ENCODE measurements around the gene SH3PXD2A. TPM values are rescaled to one million over a fixed set of nuclear protein-coding genes. Genes with fewer than 3 reads are reported as not detected.
A peak's percentile ranks its signal among the peaks of the same experiment; 100 is the strongest.

The SH3PXD2A gene
- total RNA-seq, 4 donors from 2014 or later: 26.5 to 56.9 (median 33.3) TPM

DNA sequence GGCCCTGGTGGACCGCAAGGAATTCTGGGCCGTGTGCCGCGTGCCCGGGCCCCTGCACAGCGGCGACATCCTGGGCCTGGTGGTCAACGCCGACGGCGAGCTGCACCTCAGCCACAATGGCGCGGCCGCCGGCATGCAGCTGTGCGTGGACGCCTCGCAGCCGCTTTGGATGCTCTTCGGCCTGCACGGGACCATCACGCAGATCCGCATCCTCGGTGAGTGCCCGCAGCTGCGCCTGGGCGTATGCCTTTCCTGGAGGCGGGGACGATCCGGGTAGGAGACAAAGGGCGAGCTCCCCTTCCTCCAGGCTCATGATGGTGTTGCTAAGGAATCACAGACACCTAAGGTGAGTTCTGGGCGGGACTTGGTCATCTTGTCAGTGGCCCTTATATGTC lies 270.4 kb downstream of the SH3PXD2A start:
- intact Hi-C loops (cut with DNase I; ENCODE audit: low total_unique reads) (no loop called here), in situ Hi-C loops (cut with MboI; ENCODE audit: low pct_ligation_motif_present in 1 of 4, low pct_unique_long_range_greater_than_20kb in 1 of 4, low sequenced_read_pairs in 3 of 4) (loop anchor here in 1 of 4 donors (25.0 kb wide), 1 partner anchor 277 kb away; the partner anchor contains the start of gene SH3PXD2A)
- 97% methylated on average over 19 of the region's 32 CpGs; no CpG with 5 or more reads in 1 of the 2 donors for WGBS, 2 donors (ENCODE audit: low coverage in 1 of 2)
- no peaks in the 10 kb centered on the region for H3K9me3 ChIP-seq
- no peak overlapping the region for H3K27ac ChIP-seq
- H3K27me3 ChIP-seq: peaks cover 8% of the 10 kb centered on the region
- peak overlapping the region in 1 of 4 donors; percentile 47 for H3K4me3 ChIP-seq
- H3K4me1 ChIP-seq: peaks cover 0 to 5% (median 0%) of the 10 kb centered on the region in 4 donors
- no peak for TF ChIP-seq POLR2A (IDR thresholded peaks at IDR 0.05)
- TF ChIP-seq EP300 (IDR thresholded peaks at IDR 0.05; ENCODE audit: low read depth): no peak
- TF ChIP-seq, protein P1, sequence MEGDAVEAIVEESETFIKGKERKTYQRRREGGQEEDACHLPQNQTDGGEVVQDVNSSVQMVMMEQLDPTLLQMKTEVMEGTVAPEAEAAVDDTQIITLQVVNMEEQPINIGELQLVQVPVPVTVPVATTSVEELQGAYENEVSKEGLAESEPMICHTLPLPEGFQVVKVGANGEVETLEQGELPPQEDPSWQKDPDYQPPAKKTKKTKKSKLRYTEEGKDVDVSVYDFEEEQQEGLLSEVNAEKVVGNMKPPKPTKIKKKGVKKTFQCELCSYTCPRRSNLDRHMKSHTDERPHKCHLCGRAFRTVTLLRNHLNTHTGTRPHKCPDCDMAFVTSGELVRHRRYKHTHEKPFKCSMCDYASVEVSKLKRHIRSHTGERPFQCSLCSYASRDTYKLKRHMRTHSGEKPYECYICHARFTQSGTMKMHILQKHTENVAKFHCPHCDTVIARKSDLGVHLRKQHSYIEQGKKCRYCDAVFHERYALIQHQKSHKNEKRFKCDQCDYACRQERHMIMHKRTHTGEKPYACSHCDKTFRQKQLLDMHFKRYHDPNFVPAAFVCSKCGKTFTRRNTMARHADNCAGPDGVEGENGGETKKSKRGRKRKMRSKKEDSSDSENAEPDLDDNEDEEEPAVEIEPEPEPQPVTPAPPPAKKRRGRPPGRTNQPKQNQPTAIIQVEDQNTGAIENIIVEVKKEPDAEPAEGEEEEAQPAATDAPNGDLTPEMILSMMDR (IDR thresholded peaks at IDR 0.05): no peak
- no peak for TF ChIP-seq POLR2AphosphoS5 (IDR thresholded peaks at IDR 0.05)
- no peak for DNase-seq
- H3K36me3 ChIP-seq: no peaks in the 10 kb centered on the region

DNA sequence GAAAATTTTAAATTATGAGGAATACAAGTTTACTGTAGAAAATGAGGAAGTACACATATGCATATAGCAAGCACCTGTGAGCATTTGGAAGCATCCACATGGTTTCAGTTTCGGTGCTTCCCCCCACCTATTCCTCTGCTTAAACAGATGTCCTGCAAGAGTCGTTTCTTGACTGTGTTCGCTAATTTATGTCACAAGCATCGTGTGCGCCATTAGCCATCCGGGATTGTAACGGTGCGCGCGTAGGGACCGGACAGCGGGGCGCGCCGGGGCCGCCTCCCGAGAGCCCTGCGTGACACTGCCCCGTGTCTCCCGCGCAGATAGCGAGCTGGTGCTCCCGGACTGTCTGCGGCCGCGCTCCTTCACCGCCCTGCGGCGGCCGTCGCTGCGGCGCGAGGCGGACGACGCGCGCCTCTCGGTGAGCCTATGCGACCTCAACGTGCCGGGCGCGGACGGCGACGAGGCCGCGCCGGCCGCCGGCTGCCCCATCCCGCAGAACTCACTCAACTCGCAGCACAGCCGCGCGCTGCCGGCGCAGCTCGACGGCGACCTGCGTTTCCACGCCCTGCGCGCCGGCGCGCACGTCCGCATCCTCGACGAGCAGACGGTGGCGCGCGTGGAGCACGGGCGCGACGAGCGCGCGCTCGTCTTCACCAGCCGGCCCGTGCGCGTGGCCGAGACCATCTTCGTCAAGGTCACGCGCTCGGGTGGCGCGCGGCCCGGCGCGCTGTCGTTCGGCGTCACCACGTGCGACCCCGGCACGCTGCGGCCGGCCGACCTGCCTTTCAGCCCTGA lies 271.0 kb downstream of the SH3PXD2A start:
- WGBS, 2 donors (ENCODE audit: low coverage in 1 of 2): 47 to 50% methylated on average over 2 to 101 of the region's 111 CpGs
- H3K4me3 ChIP-seq: peak overlapping the region in 3 of 4 donors; percentile 16 to 47 (median 23)
- H3K27ac ChIP-seq: peak overlapping the region in 1 of 4 donors; percentile 13
- no peaks in the 10 kb centered on the region for H3K36me3 ChIP-seq
- peaks cover 8% of the 10 kb centered on the region for H3K27me3 ChIP-seq
- peaks cover 0 to 5% (median 0%) of the 10 kb centered on the region in 4 donors for H3K4me1 ChIP-seq
- no peak for DNase-seq
- TF ChIP-seq POLR2A (IDR thresholded peaks at IDR 0.05) (no peak), POLR2AphosphoS5 (IDR thresholded peaks at IDR 0.05) (no peak), EP300 (IDR thresholded peaks at IDR 0.05; ENCODE audit: low read depth) (no peak)
- TF ChIP-seq, protein P1 (IDR thresholded peaks at IDR 0.05): no peak
- H3K9me3 ChIP-seq: no peaks in the 10 kb centered on the region
- intact Hi-C loops (cut with DNase I; ENCODE audit: low total_unique reads) (no loop called here), in situ Hi-C loops (cut with MboI; ENCODE audit: low pct_ligation_motif_present in 1 of 4, low pct_unique_long_range_greater_than_20kb in 1 of 4, low sequenced_read_pairs in 3 of 4) (loop anchor here in 1 of 4 donors (25.0 kb wide), 1 partner anchor 278 kb away; the partner anchor contains the start of gene SH3PXD2A)

DNA sequence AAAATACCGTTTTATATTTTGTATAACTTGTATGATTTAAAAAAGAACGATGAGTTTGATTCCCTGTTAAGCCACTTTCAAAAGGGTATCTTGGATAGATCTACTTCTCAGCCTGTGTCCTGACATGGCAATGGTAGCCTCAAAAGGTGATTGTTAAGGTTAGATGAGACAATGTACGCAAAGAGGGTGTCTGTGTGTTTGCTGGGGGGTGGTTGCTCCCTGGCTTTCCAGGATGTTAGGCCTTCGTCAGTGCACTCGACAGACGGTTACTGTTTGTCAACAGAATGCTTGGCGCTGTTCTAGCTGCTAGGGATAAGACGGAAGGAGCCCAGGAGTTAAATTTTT lies 271.5 kb downstream of the SH3PXD2A start:
- intact Hi-C loops (cut with DNase I; ENCODE audit: low total_unique reads) (no loop called here), in situ Hi-C loops (cut with MboI; ENCODE audit: low pct_ligation_motif_present in 1 of 4, low pct_unique_long_range_greater_than_20kb in 1 of 4, low sequenced_read_pairs in 3 of 4) (loop anchor here in 1 of 4 donors (25.0 kb wide), 1 partner anchor 278 kb away; the partner anchor contains the start of gene SH3PXD2A)
- TF ChIP-seq, protein P1 (IDR thresholded peaks at IDR 0.05): no peak
- no peaks in the 10 kb centered on the region for H3K36me3 ChIP-seq
- 73 to 94% methylated on average over 4 to 8 of the region's 8 CpGs for WGBS, 2 donors (ENCODE audit: low coverage in 1 of 2)
- H3K27me3 ChIP-seq: peaks cover 8% of the 10 kb centered on the region
- DNase-seq: no peak
- H3K27ac ChIP-seq: no peak overlapping the region
- peak overlapping the region in 1 of 4 donors; percentile 47 for H3K4me3 ChIP-seq
- peaks cover 0 to 10% (median 2%) of the 10 kb centered on the region in 4 donors for H3K4me1 ChIP-seq
- H3K9me3 ChIP-seq: no peaks in the 10 kb centered on the region

DNA sequence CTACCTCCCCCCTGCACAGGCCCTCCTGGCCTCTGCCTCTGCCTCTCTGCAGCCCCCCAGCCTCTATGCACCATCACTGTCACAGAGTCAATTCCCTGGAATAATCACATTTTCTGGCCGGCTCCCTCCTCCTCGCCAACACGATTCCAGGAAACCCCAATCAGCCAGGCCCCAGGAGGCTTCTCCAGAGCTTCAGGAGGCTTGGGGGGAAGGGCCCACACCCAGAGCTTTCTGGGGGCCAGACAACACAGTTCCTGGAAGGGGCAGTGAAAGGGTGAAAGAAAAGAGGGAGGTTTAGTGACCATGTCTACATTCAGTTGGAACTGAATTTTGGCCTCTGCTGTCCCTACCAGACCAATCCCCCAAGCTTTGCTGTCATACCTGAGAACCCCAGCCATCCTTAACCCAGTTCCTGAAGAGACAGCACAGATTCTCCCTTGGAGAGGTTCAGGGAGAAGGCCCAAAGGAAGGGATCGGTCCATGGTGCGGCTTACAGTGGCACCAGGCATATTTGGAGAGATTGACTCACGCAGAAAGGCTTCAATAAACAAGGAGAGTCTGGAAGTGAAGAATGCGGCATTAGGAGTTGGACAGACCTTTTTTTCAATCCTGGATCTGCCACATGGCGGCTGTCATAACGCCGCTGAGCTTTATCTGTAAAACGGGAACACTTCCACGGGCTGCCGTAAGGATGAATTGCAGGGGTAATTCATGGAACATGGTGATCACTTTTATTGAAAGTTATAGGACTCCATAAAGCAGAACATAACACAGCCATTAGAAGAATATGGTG lies 272.8 kb downstream of the SH3PXD2A start:
- 82 to 87% methylated on average over 6 to 13 of the region's 13 CpGs for WGBS, 2 donors (ENCODE audit: low coverage in 1 of 2)
- in situ Hi-C loops (cut with MboI; ENCODE audit: low pct_ligation_motif_present in 1 of 4, low pct_unique_long_range_greater_than_20kb in 1 of 4, low sequenced_read_pairs in 3 of 4): loop anchor here in 1 of 4 donors (25.0 kb wide), 1 partner anchor 280 kb away; the partner anchor contains the start of gene SH3PXD2A
- H3K36me3 ChIP-seq: no peaks in the 10 kb centered on the region
- H3K4me1 ChIP-seq: peaks cover 0 to 15% (median 4%) of the 10 kb centered on the region in 4 donors
- intact Hi-C loops (cut with DNase I; ENCODE audit: low total_unique reads): no loop called here
- H3K27me3 ChIP-seq: peaks cover 8% of the 10 kb centered on the region
- no peak overlapping the region for H3K27ac ChIP-seq
- no peak for DNase-seq
- no peak overlapping the region for H3K4me3 ChIP-seq
- TF ChIP-seq EP300 (IDR thresholded peaks at IDR 0.05; ENCODE audit: low read depth) (no peak), POLR2AphosphoS5 (IDR thresholded peaks at IDR 0.05) (no peak), POLR2A (IDR thresholded peaks at IDR 0.05) (no peak)
- TF ChIP-seq, protein P1 (IDR thresholded peaks at IDR 0.05): no peak
- no peaks in the 10 kb centered on the region for H3K9me3 ChIP-seq
